PC-3 (cell line): ENCODE results near the gene CHST14.

Source experiments
- EZH2 ChIP-seq: fragments of 300-600 bp; sonication (generic); IDR thresholded peaks from one replicate; pipeline ENCODE4 v1.6.1; 2017; ENCODE audit warnings: antibody characterized with exemption, mild to moderate bottlenecking, low read length; ENCODE audit not compliant: unreplicated experiment
- EZH2phosphoT487 ChIP-seq: fragments of 300-600 bp; sonication (generic); IDR thresholded peaks from 2 replicates; pipeline ENCODE4 v1.6.1; 2018; ENCODE audit warnings: mild to moderate bottlenecking, antibody characterized with exemption, low read length, borderline replicate concordance
- TF ChIP-seq, protein P1 (sequence below): fragments of 300-600 bp; sonication (generic); conservative IDR thresholded peaks from 2 replicates; pipeline ENCODE4 v1.5.1; 2017; ENCODE audit warnings: antibody characterized with exemption, low read depth, mild to moderate bottlenecking, low read length

- TF ChIP-seq, protein P1, sequence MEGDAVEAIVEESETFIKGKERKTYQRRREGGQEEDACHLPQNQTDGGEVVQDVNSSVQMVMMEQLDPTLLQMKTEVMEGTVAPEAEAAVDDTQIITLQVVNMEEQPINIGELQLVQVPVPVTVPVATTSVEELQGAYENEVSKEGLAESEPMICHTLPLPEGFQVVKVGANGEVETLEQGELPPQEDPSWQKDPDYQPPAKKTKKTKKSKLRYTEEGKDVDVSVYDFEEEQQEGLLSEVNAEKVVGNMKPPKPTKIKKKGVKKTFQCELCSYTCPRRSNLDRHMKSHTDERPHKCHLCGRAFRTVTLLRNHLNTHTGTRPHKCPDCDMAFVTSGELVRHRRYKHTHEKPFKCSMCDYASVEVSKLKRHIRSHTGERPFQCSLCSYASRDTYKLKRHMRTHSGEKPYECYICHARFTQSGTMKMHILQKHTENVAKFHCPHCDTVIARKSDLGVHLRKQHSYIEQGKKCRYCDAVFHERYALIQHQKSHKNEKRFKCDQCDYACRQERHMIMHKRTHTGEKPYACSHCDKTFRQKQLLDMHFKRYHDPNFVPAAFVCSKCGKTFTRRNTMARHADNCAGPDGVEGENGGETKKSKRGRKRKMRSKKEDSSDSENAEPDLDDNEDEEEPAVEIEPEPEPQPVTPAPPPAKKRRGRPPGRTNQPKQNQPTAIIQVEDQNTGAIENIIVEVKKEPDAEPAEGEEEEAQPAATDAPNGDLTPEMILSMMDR: no peak
- TF ChIP-seq EZH2: no peak
- no peak for TF ChIP-seq EZH2phosphoT487
These were observed 45.1 kb upstream of the CHST14 start for GRCh38 chr15:40425681-40426080.
